Measurements from ENCODE around the gene CALHM4.

Gene CALHM4

GRCh38 chr6:116553451-116553850 is at the start of gene CALHM4:
TSS of gene CALHM4 (plus strand) at chr6:116553751. CDS start at chr6:116553794, 43 bp downstream.
- no peak for DNase-seq

DNA sequence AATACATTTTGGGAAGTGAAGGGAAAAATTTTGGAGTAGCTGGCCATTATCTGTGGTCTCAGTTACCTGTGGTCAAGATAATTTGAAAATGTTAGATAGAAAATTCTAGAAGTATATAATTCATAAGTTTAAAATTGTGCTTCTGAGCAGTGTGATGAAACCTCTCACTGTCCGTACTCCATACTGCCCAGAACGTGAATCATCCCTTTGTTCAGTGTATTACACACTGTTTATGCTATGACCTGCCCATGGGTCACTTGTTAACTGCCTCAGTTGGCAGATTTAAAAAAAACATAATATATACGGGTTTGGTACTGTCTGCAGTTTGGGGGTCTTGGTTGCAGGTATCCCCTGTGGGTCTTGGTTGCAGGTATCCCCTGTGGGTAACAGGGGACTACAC is 46.2 kb upstream of the CALHM4 start:
- DNase-seq, result no peak

DNA sequence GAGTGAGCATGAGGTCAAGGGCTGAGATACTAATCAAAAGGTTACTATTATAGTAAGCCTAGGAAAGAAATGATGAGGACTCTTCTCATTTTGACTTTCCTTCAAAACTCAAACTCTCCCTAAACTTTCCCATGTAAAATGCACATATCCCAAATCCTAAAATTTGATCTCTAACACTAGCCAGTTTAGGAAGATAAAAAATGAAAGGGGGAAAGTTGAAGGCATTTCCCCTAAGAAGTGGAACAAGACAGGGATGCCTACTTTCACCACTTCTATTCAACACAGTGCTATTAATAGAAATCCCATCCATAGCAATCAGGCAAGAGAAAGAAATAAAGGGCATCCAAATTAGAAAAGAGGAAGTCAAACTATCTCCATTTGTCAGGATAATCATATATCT is 45.0 kb upstream of the CALHM4 start:
- DNase-seq, result no peak

DNA sequence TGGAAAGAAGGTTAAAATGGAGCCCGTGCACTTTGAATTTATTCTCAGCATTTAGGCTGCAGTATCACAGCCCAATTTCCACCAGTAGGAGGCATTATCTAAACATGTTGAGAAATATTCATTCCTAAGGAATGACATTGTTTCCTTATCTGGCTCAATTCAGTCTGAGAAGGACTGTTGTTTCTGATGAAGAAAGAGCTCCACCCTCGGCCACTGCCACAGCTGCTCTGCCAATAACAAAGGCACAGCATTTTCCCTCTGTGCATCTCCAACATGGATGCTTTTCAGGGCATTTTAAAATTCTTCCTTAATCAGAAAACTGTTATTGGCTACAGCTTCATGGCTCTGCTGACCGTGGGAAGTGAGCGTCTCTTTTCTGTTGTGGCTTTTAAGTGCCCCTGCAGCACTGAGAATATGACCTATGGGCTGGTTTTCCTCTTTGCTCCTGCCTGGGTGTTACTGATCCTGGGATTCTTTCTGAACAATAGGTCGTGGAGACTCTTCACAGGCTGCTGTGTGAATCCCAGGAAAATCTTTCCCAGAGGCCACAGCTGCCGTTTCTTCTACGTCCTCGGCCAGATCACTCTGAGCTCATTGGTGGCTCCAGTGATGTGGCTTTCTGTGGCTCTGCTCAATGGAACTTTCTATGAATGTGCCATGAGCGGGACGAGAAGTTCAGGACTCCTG is 42.0 kb upstream of the CALHM4 start, which contains the start of gene CALHM5:
Gene CALHM5, plus strand, starts transcription at position 216 of the 687 bp plus-strand sequence. Its CDS starts 58 bp downstream, at position 274.
- no peak for DNase-seq

DNA sequence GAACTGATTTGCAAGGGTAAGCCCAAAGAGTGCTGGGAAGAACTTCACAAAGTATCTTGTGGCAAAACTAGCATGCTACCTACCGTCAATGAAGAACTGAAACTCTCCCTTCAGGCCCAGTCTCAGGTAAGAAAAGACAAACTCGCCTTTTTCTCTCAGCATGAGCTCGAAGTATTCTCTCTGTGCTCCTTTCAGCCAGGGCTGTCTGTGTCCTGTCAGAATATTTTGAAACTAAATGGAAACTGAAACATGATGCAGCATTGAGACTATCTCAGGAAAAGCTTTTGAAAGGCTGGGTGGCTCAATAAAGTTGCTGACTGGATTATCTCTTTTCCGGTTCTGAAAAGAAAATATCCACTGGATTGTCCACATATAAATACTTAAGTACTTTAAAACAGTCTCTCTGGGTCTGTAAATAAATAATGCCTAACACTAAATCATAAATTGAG is 41.4 kb upstream of the CALHM4 start:
- no peak for DNase-seq

- no peak for DNase-seq
These were observed 40.8 kb upstream of the CALHM4 start for GRCh38 chr6:116512734-116513133.

GRCh38 chr6:116513224-116513875 is 40.2 kb upstream of the CALHM4 start:
- no peak for DNase-seq

DNA sequence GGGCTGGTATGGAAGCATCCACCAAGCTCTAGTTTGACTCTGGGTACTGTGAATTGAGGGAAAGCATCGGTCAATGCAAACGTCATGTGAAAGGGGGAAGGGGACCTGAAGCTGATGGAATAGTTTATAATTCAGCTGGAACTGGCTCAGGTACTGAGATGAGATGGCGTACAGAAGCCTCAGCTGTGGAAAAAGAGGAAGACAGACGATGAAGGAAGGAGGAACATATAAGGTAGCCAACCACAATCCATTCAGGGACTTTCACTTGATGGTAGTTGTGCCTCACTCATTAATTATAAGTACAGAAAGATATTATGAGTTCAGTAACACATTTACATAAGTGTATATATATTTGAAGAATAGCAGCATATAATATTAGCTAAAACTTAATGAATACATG is 39.4 kb upstream of the CALHM4 start:
- no peak for DNase-seq

- no peak for DNase-seq
These were observed 38.4 kb upstream of the CALHM4 start for GRCh38 chr6:116515141-116515540.

DNA sequence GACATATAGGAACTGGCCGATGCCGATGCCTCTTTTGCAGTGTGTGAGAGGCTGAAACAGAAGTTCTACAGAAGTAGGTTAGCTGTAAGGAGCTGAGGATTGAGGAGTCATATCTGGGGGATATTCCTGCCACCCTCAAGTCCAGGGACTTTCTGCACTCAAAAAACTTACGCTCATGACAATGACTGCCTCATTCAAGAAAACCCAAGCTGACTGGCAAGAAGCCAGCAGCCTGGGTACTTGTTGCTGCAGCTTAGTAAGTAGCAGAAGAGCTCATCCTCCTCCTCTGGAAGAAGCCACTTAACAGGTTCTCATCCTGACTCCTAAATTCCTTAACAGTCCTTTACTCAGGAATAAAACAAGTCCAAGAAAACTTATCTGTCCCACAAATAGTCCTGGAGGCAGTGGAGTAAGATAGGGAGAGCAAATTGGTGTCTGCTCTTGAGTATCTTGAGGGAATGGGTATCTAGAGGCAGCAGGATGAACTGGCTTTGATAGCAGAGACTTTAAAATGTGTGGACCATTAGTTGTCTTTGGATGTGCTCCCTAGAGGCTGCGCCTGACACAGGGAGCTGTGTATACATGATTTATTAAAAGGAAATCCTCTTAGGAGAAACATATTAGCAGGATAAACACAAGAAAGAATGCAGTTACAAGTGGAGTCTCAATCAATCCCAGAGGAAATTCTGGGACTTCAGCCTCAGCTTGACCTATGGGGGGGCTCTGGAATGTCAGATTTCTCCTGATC is 34.8 kb upstream of the CALHM4 start:
- no peak for DNase-seq

DNA sequence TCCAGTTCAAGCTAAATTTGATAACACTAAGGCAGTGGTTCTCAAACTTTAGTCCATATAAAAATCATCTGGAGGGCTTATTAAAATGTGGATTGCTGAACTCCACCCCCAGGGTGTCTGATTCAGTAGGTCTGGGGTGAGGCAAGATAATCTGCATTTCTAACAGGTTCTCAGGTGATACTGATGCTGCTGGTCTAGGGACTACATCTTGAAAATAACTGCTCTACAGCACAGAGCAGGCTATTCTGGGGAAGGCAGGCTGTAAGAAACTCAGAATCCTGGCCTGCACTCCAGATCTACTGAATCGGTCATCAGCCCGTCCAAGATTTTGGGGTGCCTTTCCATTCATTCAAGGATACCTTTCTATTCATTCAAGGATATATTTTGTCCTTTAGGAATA is 30.7 kb upstream of the CALHM4 start:
- no peak for DNase-seq

GRCh38 chr6:116524236-116524635 is 29.3 kb upstream of the CALHM4 start:
- no peak for DNase-seq

GRCh38 chr6:116528133-116528532 is 25.4 kb upstream of the CALHM4 start:
- no peak for DNase-seq

DNA sequence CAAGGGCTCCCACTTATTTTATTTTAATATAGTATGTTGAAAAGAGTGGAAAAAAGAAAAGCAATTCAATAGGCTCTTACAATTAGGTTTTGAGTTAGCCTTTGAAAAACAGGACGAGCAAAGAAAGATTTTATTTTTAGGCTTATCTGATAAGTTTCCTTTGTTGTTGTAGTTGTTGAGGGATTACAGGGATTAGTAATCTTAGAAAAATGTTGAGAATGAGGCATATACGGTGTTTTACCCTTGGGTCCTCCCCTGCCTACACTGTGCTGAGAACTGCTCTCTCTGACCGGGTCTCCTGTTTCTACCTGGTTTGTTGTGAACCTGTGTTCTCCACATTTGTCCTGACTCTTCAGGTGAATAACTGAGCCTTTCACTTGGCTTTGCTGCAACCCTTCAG is 24.8 kb upstream of the CALHM4 start:
- DNase-seq, result no peak

DNA sequence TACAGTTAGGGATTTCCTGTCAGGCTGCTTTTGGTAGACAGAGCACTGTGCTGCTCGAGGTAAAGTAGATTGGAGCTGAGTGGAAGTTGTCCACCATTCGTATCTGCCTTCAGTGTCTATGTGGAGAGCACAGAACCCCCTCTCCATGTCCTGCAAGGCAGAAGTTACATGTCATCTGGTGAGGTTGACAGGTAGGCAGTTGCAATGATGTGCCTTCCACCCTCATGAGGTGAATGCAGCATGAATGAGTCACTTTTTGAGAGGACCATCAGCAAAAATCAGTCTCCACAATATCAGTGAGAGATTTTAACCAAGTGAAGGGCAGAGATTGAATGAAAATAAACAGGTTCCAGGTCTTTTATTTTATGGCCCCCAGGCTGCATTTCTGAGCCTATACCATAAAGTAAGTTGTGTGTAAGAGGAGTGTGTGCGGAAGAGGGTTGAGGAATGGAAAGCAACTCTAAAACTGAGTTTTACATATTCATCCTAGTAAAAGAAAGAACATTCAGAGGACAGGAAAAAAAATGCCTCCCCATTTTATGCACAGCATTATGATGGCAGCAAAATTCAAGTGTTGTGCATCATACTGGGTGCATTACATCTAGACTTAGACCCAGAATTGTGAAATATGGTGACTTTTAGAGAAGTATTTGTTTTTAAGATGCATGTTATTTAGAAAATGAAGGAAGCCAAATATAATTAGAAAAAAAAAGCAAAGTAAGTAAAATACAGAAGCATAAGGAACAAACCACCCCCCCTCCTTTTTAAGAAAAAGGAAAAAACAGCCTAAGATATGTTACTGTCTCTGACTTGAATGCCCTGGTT is 23.9 kb upstream of the CALHM4 start:
- no peak for DNase-seq

DNA sequence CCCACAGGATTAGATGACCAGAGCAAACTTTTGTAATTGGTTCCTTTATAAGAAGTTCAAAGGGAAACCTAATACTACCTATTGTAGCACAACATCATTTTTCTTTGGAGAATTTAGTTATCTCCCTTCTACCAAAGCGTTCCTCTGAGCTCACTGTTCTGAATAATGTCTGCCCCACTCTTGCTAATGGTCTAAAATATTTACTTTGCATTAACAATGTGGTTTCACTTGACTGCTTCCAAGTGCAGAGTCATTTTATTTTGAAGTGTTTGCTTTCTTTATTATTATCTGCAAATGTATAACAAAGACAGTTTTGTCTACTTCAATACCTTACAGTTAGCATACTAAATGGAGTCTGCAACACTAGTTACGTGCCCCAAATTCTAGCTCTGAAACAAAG is 23.1 kb upstream of the CALHM4 start:
- DNase-seq, result peak; percentile 7

GRCh38 chr6:116531675-116532570 is 21.6 kb upstream of the CALHM4 start:
- DNase-seq, result peak; percentile 17

DNA sequence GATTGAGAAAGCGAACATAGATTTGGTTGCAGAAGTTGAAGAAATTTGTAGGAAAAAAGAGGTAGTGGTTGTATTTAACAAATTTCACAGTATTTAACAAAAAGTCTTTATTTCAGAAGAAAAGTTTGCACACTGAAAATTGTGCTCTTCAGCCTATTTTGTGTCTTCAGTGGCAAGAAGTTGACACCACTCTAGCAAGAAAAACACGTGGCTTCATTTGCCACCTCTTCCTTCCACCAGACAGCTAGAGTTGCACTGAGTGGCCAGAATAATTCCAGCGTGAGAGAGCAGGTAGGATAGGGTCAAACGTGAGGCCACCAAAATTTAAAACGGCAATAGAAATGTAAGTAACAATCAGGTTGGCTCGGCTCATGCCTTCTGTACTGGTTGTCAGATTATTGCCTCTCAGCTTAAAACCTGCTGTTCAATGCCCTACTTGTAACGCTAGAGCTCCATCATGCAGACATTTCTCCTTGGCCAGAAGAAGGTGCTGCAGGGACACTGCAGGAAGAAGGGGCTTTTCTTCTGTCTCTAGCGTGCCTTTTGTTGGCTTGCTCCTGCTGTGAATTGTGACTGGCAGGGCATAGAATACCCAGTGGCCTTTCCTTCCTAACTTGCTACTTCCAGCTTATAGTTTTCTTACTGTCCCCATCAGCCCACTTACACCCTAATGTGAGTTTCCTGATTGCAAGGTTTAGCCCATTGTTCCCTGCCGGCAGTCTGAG is 20.2 kb upstream of the CALHM4 start:
- no peak for DNase-seq

GRCh38 chr6:116535109-116535508 is 18.4 kb upstream of the CALHM4 start:
- DNase-seq, result no peak

GRCh38 chr6:116536216-116536621 is 17.3 kb upstream of the CALHM4 start:
- DNase-seq, result peak; percentile 16

- DNase-seq, result no peak
These were observed 11.1 kb upstream of the CALHM4 start for GRCh38 chr6:116542426-116542825.

Measured in COR-L47 (cell line).